Measurements from ENCODE around the gene F2. TPM values are rescaled to one million over a fixed set of nuclear protein-coding genes. Genes with fewer than 3 reads are reported as not detected.
"Not testable (repeated sequence)": the region's sequence is repeated elsewhere in the genome, so short reads cannot be mapped to it uniquely, and the experiment has no call there.

The F2 gene
- total RNA-seq: 0.26 and 0.38 TPM in 2 replicates

GRCh38 chr11:46719048-46719542 lies at the start of gene F2:
TSS of gene F2 (plus strand) at chr11:46719213. CDS start at chr11:46719236, 23 bp downstream.
- DNase-seq (ENCODE audit: low read depth) (no peak), FAIRE-seq (no peak)
- no peak within 1 kb of the TSS for H3K4me3 ChIP-seq (ENCODE audit: low read depth, low read length)
- TF ChIP-seq CTCF (IDR thresholded peaks at IDR 0.05; ENCODE audit: insufficient read depth, low read length, severe bottlenecking): no peak
- H3K27me3 ChIP-seq (ENCODE audit: control insufficient read depth, insufficient read depth, low read length): no peaks in the 10 kb centered on the region
- H3K36me3 ChIP-seq (ENCODE audit: control insufficient read depth, insufficient read depth, low read length): no peaks in the 10 kb centered on the region

GRCh38 chr11:46669711-46670139 lies 49.3 kb upstream of the F2 start:
- peak; percentile 51 for TF ChIP-seq CTCF (IDR thresholded peaks at IDR 0.05; ENCODE audit: insufficient read depth, low read length, severe bottlenecking)
- Histone ChIP-seq H3K36me3 (ENCODE audit: control insufficient read depth, insufficient read depth, low read length) (peaks cover 22% of the 10 kb centered on the region), H3K4me3 (ENCODE audit: low read depth, low read length) (no peak overlapping the region), H3K27me3 (ENCODE audit: control insufficient read depth, insufficient read depth, low read length) (no peaks in the 10 kb centered on the region)
- DNase-seq (ENCODE audit: low read depth) (no peak), FAIRE-seq (no peak)

GRCh38 chr11:46670521-46670920 lies 48.5 kb upstream of the F2 start:
- H3K36me3 ChIP-seq (ENCODE audit: control insufficient read depth, insufficient read depth, low read length): peaks cover 18% of the 10 kb centered on the region
- FAIRE-seq; H3K27me3 ChIP-seq (ENCODE audit: control insufficient read depth, insufficient read depth, low read length); H3K4me3 ChIP-seq (ENCODE audit: low read depth, low read length); DNase-seq (ENCODE audit: low read depth): not testable (repeated sequence)

DNA sequence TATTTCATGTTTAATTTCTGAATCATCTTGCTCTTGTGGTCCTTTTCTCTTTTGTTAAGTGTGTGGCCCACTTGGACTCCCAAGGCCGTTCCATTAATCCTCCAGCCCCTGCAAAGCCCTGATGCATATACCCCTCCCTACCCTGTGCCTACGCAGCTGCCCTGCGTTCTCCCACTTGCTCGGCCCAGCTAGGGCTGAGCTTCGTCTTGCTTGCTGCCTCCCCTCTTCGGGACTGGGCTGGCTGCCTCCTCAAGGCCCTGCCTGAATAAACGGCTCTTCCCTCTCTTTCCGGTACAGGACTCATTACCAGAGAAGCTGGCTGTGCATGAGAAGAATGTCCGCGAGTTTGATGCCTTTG lies 47.1 kb upstream of the F2 start:
- DNase-seq (ENCODE audit: low read depth) (no peak), FAIRE-seq (no peak)
- TF ChIP-seq CTCF (IDR thresholded peaks at IDR 0.05; ENCODE audit: insufficient read depth, low read length, severe bottlenecking): no peak
- H3K36me3 ChIP-seq (ENCODE audit: control insufficient read depth, insufficient read depth, low read length): peaks cover 18% of the 10 kb centered on the region
- no peak overlapping the region for H3K4me3 ChIP-seq (ENCODE audit: low read depth, low read length)
- H3K27me3 ChIP-seq (ENCODE audit: control insufficient read depth, insufficient read depth, low read length): no peaks in the 10 kb centered on the region

- Histone ChIP-seq H3K27me3 (ENCODE audit: control insufficient read depth, insufficient read depth, low read length) (no peaks in the 10 kb centered on the region), H3K36me3 (ENCODE audit: control insufficient read depth, insufficient read depth, low read length) (peaks cover 18% of the 10 kb centered on the region), H3K4me3 (ENCODE audit: low read depth, low read length) (no peak overlapping the region)
- DNase-seq (ENCODE audit: low read depth) (no peak), FAIRE-seq (no peak)
- TF ChIP-seq CTCF (IDR thresholded peaks at IDR 0.05; ENCODE audit: insufficient read depth, low read length, severe bottlenecking): no peak
Measured at GRCh38 chr11:46672381-46672839, 46.6 kb upstream of the F2 start.

DNA sequence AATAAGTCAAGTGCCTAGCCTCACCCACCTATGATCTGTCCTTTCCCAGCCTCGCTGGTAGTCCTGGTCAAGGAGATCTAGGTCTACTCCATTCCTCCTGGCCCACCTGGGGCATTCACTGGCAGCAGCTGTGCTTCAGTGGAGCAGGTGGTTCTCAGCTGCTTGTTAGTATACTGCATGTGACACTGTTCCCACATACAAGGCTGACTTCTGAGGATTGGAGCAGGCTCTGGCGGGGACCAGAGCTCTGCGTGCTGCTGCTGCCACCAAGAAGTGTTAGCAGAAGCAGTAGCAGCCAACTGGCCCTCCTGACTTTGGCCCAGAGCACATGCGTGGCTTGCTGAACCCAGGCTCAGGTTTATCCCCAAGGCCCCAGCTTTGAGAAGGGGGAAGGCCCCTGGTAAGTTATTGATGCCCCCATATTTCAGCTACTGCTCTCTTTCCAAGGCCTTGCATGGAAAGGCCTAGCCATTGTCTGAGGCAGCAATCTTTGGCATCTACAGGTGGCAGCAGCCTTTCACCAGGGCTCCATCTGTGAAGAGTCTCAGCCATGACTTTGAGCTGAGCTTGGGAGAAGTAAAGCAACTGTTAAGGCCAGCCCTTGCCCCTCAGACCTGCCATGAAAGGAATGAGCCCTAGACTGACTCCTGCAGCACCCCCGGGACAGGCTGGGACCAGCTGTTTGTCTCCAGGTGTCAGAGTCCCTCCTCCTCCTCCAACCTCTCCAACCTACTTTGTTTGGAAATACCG lies 45.1 kb upstream of the F2 start:
- DNase-seq (ENCODE audit: low read depth) (no peak), FAIRE-seq (no peak)
- Histone ChIP-seq H3K27me3 (ENCODE audit: control insufficient read depth, insufficient read depth, low read length) (no peaks in the 10 kb centered on the region), H3K36me3 (ENCODE audit: control insufficient read depth, insufficient read depth, low read length) (peaks cover 19% of the 10 kb centered on the region), H3K4me3 (ENCODE audit: low read depth, low read length) (no peak overlapping the region)
- no peak for TF ChIP-seq CTCF (IDR thresholded peaks at IDR 0.05; ENCODE audit: insufficient read depth, low read length, severe bottlenecking)
